HL-60/S4 treated with retinoic acid at 250 ng/mL for 4 days and 3 days (cell line): Measurements from ENCODE around the gene YKT6.

Experiments
- in situ Hi-C: fragments of 300-500 bp; cut with MboI; formaldehyde crosslinking; loops from 2 replicates; pipeline ENCODE4 v1.7.0; 2022; ENCODE audit warnings: low sequenced_read_pairs

The YKT6 gene

GRCh38 chr7:44217852-44218402 is 17.1 kb downstream of the YKT6 start:
- in situ Hi-C loops = no loop called here

- in situ Hi-C loops = no loop called here
Measured at GRCh38 chr7:44218418-44219201, 17.8 kb downstream of the YKT6 start.

GRCh38 chr7:44219371-44220045 is 18.7 kb downstream of the YKT6 start:
- in situ Hi-C loops = no loop called here

- in situ Hi-C loops = no loop called here
Measured at GRCh38 chr7:44220046-44220357, 19.2 kb downstream of the YKT6 start.

GRCh38 chr7:44220358-44221112 is 19.8 kb downstream of the YKT6 start:
- in situ Hi-C loops = no loop called here

- in situ Hi-C loops = no loop called here
Measured at GRCh38 chr7:44221231-44221791, 20.5 kb downstream of the YKT6 start.

- in situ Hi-C loops = no loop called here
Measured at GRCh38 chr7:44222074-44222473, 21.3 kb downstream of the YKT6 start.

GRCh38 chr7:44222776-44223261 is 22.0 kb downstream of the YKT6 start:
- in situ Hi-C loops = no loop called here

GRCh38 chr7:44223362-44224079 is 22.7 kb downstream of the YKT6 start:
- in situ Hi-C loops = no loop called here

- in situ Hi-C loops = no loop called here
Measured at GRCh38 chr7:44224080-44224973, 23.5 kb downstream of the YKT6 start.

GRCh38 chr7:44224974-44225565 is 24.3 kb downstream of the YKT6 start:
- in situ Hi-C loops = no loop called here

GRCh38 chr7:44225566-44226395 is 25.0 kb downstream of the YKT6 start:
- in situ Hi-C loops = no loop called here

GRCh38 chr7:44226396-44226753 is 25.6 kb downstream of the YKT6 start:
- in situ Hi-C loops = no loop called here

- in situ Hi-C loops = no loop called here
Measured at GRCh38 chr7:44227911-44228310, 27.1 kb downstream of the YKT6 start.

GRCh38 chr7:44228571-44229350 is 28.0 kb downstream of the YKT6 start:
- in situ Hi-C loops = no loop called here

GRCh38 chr7:44229546-44230105 is 28.8 kb downstream of the YKT6 start:
- in situ Hi-C loops = no loop called here

- in situ Hi-C loops = no loop called here
Measured at GRCh38 chr7:44230286-44230685, 29.5 kb downstream of the YKT6 start.
